ENCODE measurements around the gene TSSC4.

Gene TSSC4

GRCh38 chr11:2396471-2396870 lies 4.1 kb upstream of the TSSC4 start:
- TF ChIP-seq, protein P1, sequence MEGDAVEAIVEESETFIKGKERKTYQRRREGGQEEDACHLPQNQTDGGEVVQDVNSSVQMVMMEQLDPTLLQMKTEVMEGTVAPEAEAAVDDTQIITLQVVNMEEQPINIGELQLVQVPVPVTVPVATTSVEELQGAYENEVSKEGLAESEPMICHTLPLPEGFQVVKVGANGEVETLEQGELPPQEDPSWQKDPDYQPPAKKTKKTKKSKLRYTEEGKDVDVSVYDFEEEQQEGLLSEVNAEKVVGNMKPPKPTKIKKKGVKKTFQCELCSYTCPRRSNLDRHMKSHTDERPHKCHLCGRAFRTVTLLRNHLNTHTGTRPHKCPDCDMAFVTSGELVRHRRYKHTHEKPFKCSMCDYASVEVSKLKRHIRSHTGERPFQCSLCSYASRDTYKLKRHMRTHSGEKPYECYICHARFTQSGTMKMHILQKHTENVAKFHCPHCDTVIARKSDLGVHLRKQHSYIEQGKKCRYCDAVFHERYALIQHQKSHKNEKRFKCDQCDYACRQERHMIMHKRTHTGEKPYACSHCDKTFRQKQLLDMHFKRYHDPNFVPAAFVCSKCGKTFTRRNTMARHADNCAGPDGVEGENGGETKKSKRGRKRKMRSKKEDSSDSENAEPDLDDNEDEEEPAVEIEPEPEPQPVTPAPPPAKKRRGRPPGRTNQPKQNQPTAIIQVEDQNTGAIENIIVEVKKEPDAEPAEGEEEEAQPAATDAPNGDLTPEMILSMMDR (conservative IDR thresholded peaks at IDR 0.05; ENCODE audit: low read depth, low read length): no peak
- no peak overlapping the region for H3K4me3 ChIP-seq (ENCODE audit: low read depth, low read length)
- no peak for DNase-seq (ENCODE audit: low read depth)

DNA sequence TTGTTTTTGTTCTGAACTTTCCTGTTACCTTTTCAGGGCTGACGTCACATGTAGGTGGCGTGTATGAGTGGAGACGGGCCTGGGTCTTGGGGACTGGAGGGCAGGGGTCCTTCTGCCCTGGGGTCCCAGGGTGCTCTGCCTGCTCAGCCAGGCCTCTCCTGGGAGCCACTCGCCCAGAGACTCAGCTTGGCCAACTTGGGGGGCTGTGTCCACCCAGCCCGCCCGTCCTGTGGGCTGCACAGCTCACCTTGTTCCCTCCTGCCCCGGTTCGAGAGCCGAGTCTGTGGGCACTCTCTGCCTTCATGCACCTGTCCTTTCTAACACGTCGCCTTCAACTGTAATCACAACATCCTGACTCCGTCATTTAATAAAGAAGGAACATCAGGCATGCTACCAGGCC lies 3.5 kb upstream of the TSSC4 start:
- no peak for DNase-seq (ENCODE audit: low read depth)
- H3K4me3 ChIP-seq (ENCODE audit: low read depth, low read length): no peak overlapping the region
- TF ChIP-seq, protein P1 (conservative IDR thresholded peaks at IDR 0.05; ENCODE audit: low read depth, low read length): no peak

DNA sequence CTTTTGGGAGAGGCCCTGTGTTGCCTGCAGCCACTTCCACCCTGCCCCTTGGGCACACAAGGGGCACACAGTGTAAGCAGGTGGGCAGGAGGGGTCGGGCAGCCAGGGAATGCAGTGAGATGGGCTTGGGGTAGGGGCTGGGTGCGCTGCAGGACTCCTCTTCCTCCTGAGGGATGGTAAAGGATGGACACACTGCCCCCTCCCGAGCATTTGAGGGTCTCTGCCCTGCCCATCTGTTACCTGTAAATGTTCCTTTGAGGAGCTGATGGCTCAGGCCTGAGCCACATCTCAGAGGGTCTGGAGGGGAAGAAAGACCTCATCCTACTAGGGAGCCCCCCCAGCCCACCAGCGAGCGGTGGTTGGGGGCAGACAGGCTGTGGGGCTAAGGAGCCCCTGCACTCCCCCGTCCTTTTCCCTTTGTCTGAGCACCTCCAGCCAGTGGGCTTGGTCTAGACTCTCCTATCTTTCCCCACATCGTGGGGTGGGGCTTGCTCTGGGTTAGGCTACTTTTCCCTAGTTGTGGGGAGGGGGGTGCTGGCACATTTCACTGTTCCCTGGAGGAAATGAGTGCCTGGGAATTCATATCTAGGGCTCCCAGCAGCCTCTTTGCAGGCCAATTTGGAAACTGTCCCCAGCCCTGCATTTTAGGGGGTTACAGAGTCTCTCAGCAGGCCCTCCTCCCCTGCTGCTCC lies 1.7 kb upstream of the TSSC4 start:
- DNase-seq (ENCODE audit: low read depth): no peak
- H3K4me3 ChIP-seq (ENCODE audit: low read depth, low read length): peak overlapping the region; percentile 86
- TF ChIP-seq, protein P1 (conservative IDR thresholded peaks at IDR 0.05; ENCODE audit: low read depth, low read length): no peak

DNA sequence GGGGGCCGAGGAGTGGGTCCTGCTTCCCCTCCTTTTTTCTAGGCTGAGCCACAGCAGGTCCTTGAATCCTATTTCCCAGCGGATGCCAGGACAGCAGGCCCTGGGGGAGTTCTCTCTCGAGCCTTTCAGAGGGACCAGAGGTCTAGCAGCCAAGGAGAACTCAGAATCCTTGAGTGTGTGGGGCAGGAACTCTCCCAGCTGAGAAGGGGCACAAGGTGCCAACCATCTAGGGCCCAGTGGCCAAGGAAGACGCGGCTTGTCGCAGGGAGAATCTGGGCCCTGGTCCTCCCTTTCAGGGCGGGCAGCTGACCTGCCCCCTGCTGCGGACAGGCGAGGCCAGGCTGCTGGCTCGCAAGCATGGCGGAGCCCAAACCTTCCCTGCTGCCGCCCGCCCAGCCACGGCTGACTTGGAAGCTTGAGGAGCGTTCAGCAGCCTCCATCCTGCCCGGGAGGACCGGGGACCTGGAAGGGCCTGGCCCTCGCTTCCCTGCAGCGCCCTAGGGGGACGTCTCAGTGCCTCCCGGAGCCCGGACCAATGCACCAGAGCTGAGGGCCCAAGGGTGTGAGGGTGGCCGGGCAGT lies 972 bp upstream of the TSSC4 start:
- H3K4me3 ChIP-seq (ENCODE audit: low read depth, low read length): peak overlapping the region; percentile 86
- DNase-seq (ENCODE audit: low read depth): peak; percentile 58
- TF ChIP-seq, protein P1 (conservative IDR thresholded peaks at IDR 0.05; ENCODE audit: low read depth, low read length): no peak

- TF ChIP-seq, protein P1 (conservative IDR thresholded peaks at IDR 0.05; ENCODE audit: low read depth, low read length): no peak
- no peak for DNase-seq (ENCODE audit: low read depth)
- peak overlapping the region; percentile 70 for H3K4me3 ChIP-seq (ENCODE audit: low read depth, low read length)
Observed at GRCh38 chr11:2400762-2401435, 349 bp downstream of the TSSC4 start.

GRCh38 chr11:2401436-2401984 lies 960 bp downstream of the TSSC4 start:
- TF ChIP-seq, protein P1 (conservative IDR thresholded peaks at IDR 0.05; ENCODE audit: low read depth, low read length): no peak
- peak overlapping the region; percentile 70 for H3K4me3 ChIP-seq (ENCODE audit: low read depth, low read length)
- no peak for DNase-seq (ENCODE audit: low read depth)
